ENCODE data around the gene STOX2. TPM values are rescaled to one million over a fixed set of nuclear protein-coding genes. Genes with fewer than 3 reads are reported as not detected.

Gene STOX2
- total and polyA plus RNA-seq, 10 of the 15 experiments (the other 5 are each of a cell fraction or from before 2014, with no cell fraction given) = 0.01 to 1.2 (median 0.18) TPM; not detected in 4

DNA sequence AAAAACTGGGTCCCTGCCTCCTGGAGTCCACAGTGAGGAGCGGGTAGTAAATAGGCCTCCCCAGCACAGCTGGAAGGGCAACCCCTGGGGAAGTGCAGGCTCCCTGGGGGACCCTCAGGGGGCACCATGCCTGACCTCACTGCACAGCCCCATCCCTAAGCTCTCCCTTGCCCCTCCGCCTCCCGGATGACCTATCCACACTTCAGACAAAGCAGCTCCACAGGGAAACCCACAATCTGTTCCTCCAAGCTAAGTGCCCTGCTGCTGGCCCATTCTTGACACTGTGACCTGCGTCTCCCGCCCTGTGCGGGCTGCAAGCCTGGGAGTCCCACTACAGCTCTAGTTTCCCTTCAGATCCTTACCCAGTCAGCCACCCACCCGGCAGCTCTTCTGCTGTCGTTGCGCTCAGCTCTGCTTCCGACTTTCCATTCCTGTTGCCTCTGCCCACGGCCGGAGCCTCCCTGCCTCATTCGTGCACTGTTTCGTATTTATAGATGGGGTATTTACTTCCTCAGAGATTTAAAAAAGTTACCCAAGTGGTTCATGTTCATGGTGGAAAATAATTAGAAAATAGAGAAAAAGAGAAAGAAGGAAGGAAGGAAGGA, 47.0 kb upstream of the STOX2 start (continued):
- TF ChIP-seq CEBPZ (IDR thresholded peaks at IDR 0.05; ENCODE audit: low read depth, low read length) (no peak), EP300 (IDR thresholded peaks at IDR 0.05; ENCODE audit: borderline replicate concordance in 1 of 2, control insufficient read depth in 1 of 2, low read depth in 2 of 2, low read length in 2 of 2) (no peak)

DNA sequence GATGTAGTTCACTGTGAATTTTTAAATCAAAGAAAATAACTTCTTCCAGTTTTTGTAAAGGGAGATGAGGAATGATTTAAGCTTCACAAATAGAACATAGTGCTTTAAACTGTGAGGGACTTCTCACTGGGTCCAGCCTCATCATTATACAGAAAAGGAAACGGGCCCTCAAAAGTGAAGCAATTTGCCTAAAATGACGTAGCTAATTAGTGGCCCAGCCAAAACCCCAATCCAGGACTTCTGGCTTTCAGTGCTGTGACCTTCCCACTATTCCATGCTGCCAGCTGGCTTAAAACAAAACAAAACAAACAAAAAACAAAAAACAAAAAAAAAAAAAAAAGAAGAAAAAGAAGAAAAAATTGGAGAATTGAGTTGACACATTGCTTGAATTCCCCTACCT, 45.0 kb upstream of the STOX2 start:
- CTCF ChIA-PET = no interaction called here
- no peak overlapping the region for H2AFZ ChIP-seq (ENCODE audit: control insufficient read depth, low read depth, low read length)
- 45% methylated on average over 2 of the region's 2 CpGs for WGBS (ENCODE audit: insufficient coverage, insufficient replicate concordance, low lambda C conversion rate, missing lambda C conversion rate)
- no peak overlapping the region for H3K4me3 ChIP-seq
- no peaks in the 10 kb centered on the region for H3K79me2 ChIP-seq (ENCODE audit: control insufficient read depth, insufficient read depth, low read length)
- POLR2A ChIA-PET = no interaction called here
- RAD21 ChIA-PET (ENCODE audit: unreplicated experiment) = no interaction called here
- in situ Hi-C loops (cut with MboI) (no loop called here), intact Hi-C loops (cut with micrococcal nuclease; ENCODE audit: unreplicated experiment) (no loop called here)
- no peaks in the 10 kb centered on the region for H3K4me1 ChIP-seq (ENCODE audit: control insufficient read depth, insufficient read depth, low read length)
- H3K9me3 ChIP-seq (replicated peaks; ENCODE audit: control insufficient read depth, insufficient read depth, low read length) = no peaks in the 10 kb centered on the region
- no peak overlapping the region for H3K9ac ChIP-seq (ENCODE audit: control insufficient read depth, insufficient read depth, low read length)
- no peak for FAIRE-seq
- BruUV-seq (replicated peaks) = no TSS peak
- no peaks in the 10 kb centered on the region for H4K20me1 ChIP-seq (ENCODE audit: control insufficient read depth, insufficient read depth)
- no peak overlapping the region for H3K27ac ChIP-seq (ENCODE audit: control insufficient read depth, insufficient read depth)
- SMC1A ChIA-PET (ENCODE audit: uncharacterized antibody, unreplicated experiment) = interaction anchor here (0.6 kb wide), 1 partner anchor 27 kb away, joined by 3 read pairs; no protein-coding TSS in a partner anchor
- H3K4me2 ChIP-seq (ENCODE audit: control insufficient read depth, insufficient read depth) = no peak overlapping the region
- peaks cover 2% of the 10 kb centered on the region in 2 experiments; a peak in 2 of 4 replicates for H3K27me3 ChIP-seq (replicated peaks in 1 of 2; ENCODE audit: control insufficient read depth in 2 of 2, insufficient read depth in 2 of 2, low read length in 1 of 2)
- H3K36me3 ChIP-seq (ENCODE audit: control insufficient read depth in 2 of 2, insufficient read depth in 2 of 2, low read length in 1 of 2) = no peaks in the 10 kb centered on the region
- no peak for ATAC-seq
- DNase-seq (ENCODE audit: low read depth, low spot score) = no peak
- no peak for TF ChIP-seq EZH2 (IDR thresholded peaks at IDR 0.05; ENCODE audit: borderline replicate concordance, control insufficient read depth, low read depth, low read length)
- TF ChIP-seq, protein P1, sequence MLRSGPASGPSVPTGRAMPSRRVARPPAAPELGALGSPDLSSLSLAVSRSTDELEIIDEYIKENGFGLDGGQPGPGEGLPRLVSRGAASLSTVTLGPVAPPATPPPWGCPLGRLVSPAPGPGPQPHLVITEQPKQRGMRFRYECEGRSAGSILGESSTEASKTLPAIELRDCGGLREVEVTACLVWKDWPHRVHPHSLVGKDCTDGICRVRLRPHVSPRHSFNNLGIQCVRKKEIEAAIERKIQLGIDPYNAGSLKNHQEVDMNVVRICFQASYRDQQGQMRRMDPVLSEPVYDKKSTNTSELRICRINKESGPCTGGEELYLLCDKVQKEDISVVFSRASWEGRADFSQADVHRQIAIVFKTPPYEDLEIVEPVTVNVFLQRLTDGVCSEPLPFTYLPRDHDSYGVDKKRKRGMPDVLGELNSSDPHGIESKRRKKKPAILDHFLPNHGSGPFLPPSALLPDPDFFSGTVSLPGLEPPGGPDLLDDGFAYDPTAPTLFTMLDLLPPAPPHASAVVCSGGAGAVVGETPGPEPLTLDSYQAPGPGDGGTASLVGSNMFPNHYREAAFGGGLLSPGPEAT (IDR thresholded peaks at IDR 0.05; ENCODE audit: low read depth) = no peak
- TF ChIP-seq IKZF2 (IDR thresholded peaks at IDR 0.05) = no peak
- TF ChIP-seq BCL11A (IDR thresholded peaks at IDR 0.05; ENCODE audit: low read depth, low read length) = no peak
- TF ChIP-seq, protein P2, sequence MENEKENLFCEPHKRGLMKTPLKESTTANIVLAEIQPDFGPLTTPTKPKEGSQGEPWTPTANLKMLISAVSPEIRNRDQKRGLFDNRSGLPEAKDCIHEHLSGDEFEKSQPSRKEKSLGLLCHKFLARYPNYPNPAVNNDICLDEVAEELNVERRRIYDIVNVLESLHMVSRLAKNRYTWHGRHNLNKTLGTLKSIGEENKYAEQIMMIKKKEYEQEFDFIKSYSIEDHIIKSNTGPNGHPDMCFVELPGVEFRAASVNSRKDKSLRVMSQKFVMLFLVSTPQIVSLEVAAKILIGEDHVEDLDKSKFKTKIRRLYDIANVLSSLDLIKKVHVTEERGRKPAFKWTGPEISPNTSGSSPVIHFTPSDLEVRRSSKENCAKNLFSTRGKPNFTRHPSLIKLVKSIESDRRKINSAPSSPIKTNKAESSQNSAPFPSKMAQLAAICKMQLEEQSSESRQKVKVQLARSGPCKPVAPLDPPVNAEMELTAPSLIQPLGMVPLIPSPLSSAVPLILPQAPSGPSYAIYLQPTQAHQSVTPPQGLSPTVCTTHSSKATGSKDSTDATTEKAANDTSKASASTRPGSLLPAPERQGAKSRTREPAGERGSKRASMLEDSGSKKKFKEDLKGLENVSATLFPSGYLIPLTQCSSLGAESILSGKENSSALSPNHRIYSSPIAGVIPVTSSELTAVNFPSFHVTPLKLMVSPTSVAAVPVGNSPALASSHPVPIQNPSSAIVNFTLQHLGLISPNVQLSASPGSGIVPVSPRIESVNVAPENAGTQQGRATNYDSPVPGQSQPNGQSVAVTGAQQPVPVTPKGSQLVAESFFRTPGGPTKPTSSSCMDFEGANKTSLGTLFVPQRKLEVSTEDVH (IDR thresholded peaks at IDR 0.05; ENCODE audit: low read depth, partially characterized antibody) = no peak
- TF ChIP-seq ATF2 (IDR thresholded peaks at IDR 0.05; ENCODE audit: low read length) = no peak
- TF ChIP-seq POLR2A (IDR thresholded peaks at IDR 0.05; ENCODE audit: low read depth, low read length) = no peak
- TF ChIP-seq TCF3 (IDR thresholded peaks at IDR 0.05; ENCODE audit: borderline replicate concordance, insufficient read depth, low read depth, low read length) = no peak
- TF ChIP-seq TBL1XR1 (IDR thresholded peaks at IDR 0.05; ENCODE audit: low read depth, low read length) = no peak
- TF ChIP-seq ZSCAN29 (IDR thresholded peaks at IDR 0.05) = no peak
- TF ChIP-seq ZBED1 (IDR thresholded peaks at IDR 0.05; ENCODE audit: borderline replicate concordance) = no peak
- no peak for TF ChIP-seq FOXM1 (IDR thresholded peaks at IDR 0.05; ENCODE audit: low read depth, low read length)

Data from GM12878 (cell line).